GM12874 (cell line): ENCODE data around the gene SIAH2.

Experiments used
- TF ChIP-seq, protein P1 (sequence below): IDR thresholded peaks from 2 replicates; pipeline ENCODE4 v1.5.1; 2011; ENCODE audit warnings: low read depth, mild to moderate bottlenecking, control low read depth, low read length, moderate library complexity; ENCODE audit not compliant: insufficient read depth

The SIAH2 gene, protein sequence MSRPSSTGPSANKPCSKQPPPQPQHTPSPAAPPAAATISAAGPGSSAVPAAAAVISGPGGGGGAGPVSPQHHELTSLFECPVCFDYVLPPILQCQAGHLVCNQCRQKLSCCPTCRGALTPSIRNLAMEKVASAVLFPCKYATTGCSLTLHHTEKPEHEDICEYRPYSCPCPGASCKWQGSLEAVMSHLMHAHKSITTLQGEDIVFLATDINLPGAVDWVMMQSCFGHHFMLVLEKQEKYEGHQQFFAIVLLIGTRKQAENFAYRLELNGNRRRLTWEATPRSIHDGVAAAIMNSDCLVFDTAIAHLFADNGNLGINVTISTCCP

DNA sequence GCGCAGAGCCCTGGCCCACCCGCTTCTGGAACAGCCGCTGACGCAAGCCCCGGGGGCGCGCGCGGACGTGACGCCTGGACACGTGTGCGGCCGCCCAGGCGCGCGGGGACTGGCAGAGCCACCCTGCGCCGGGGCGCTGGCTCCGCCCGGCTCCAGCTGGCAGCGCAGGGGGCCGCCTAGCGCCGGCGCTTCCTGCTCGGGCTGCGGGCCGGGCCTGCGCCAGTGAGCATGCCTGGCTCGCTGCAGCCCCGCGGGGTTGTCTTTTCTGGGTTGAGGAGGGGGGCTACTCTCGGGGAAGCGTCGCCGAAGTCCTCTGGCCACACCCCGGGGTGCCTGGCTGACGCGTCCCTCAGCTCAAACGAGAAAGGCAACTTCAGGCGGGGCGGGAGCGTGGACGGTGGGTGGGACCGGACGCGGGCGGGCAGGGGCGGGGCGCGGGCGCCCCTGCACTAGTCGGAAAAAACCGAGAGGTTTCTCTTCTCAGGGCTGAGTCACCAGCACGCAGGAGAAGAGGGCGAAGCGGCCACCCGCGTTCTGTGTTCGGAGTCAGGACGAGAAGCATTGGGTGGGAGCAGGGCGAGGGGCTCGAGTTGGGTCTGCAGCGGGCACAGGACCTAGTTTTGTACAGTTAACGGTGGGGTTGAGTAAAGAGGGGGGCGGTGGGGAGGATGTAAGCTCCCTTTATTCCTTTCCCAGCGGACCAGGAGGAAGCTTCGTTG lies at the start of gene SIAH2:
Gene SIAH2, minus strand, starts transcription at position 48 of the 719 bp plus-strand sequence. CDS start 320 bp downstream, outside the sequence.
- TF ChIP-seq, protein P1, sequence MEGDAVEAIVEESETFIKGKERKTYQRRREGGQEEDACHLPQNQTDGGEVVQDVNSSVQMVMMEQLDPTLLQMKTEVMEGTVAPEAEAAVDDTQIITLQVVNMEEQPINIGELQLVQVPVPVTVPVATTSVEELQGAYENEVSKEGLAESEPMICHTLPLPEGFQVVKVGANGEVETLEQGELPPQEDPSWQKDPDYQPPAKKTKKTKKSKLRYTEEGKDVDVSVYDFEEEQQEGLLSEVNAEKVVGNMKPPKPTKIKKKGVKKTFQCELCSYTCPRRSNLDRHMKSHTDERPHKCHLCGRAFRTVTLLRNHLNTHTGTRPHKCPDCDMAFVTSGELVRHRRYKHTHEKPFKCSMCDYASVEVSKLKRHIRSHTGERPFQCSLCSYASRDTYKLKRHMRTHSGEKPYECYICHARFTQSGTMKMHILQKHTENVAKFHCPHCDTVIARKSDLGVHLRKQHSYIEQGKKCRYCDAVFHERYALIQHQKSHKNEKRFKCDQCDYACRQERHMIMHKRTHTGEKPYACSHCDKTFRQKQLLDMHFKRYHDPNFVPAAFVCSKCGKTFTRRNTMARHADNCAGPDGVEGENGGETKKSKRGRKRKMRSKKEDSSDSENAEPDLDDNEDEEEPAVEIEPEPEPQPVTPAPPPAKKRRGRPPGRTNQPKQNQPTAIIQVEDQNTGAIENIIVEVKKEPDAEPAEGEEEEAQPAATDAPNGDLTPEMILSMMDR: no peak

DNA sequence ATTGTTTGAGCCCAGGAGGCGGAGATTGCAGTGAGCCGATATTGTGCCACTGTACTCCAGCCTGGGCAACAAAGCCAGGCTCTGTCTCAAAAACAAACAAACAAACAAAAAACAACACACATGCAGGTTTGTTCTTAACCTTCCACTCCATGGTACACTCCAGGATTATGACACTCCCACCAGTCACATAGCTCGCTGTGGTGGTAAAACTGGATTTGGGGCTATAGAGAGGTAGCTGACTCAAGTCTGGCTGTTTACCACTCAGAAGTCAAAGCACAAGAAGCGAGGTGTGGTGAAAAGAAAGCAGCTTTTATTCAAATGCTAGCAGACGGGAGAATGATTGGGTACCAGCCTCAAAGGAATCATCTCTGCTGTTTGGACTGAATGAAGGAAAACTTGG lies 49.0 kb upstream of the SIAH2 start:
- TF ChIP-seq, protein P1: no peak

DNA sequence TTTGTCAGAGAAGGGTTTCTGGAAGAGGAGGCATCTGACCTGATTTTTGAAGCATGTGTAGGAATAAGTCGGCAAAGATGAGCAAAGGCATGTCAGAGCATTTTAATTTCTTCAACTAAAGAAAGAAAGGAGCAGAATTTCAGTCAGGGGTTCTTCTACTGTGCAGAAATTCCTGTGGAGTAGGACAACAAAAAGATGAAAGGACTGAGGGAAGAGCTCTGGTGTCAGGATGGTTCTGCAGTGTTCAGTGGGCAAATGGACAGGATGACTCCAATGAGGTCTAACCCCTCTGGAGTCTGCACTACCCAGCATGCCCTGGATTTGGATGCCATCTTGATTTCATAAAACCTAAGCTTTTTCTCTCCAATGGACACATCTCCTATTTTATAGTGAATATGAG lies 47.7 kb upstream of the SIAH2 start:
- TF ChIP-seq, protein P1: no peak

DNA sequence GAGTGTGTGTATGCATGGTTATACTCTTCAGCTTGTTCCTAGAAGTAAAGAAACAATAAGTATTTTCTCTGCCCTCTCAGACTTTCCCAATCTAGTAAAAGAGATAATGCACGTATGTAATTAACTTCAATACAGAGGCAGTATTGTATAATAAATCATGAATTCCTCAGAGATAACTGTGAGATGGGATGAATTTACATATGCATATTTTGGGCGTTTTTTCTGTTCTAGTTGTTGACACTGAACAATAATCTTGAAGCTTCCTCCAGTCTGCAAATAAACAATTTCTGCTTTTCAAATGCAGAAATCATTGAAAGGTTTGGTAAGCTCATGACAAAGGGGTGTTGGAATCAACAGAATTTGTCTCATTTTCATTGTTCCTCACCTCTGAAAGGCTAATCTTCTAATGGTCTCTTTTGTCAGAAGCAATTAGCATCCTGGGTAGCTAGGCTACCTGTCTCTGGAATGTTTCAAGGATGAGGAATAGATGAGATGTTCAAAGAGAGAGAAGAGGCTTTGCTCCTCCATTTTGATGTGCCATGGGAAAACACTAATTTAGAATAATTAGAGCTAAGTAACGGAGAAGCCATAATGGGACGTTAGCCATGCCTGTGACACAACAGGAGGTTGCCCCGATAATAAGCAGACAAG lies 43.3 kb upstream of the SIAH2 start:
- TF ChIP-seq, protein P1: no peak

DNA sequence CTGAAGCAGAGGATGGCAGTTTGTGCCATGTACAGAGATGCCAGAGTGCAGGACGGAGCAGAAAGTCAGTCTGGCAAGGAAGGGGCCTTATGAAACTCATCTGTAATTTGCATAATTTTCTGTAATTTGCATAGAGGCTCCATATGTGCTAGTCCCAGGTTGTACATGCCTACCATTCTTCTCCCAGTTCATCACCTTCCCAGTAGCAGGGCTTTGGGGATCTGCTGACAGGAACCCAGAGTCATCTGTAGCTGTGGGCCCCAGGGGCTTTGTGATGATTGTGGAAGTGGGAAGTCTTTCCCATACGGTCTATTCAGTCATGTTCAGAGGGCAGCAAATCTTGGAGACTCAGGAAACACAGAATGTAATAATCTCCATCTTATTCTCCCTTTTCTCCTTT lies 42.4 kb upstream of the SIAH2 start:
- TF ChIP-seq, protein P1: no peak

DNA sequence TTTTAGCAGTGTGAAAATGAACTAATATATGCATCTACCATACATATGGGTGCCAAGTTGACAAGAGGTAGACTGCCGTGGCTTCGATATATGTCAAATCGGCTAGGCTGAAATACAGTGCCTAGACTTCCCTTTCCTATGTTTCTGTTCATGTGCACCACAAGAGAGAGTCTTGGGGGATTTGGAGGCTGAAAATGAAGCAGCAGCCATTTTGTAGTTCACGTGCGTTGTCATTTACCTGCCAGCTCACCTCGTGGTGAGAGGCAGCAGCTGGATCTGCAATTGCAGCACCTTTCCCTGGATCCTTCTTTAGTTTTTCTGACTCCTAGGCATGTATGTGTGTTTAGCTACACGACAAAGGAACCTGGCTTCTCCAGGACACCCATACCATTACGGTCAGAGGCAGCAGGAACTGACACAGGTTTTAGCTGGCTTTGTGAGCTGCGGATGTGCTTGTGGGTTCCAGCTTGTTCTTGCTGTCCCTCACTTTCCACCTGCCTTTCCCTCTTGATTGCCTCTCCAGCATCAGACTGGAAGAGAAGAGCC lies 40.5 kb upstream of the SIAH2 start:
- TF ChIP-seq, protein P1: no peak

DNA sequence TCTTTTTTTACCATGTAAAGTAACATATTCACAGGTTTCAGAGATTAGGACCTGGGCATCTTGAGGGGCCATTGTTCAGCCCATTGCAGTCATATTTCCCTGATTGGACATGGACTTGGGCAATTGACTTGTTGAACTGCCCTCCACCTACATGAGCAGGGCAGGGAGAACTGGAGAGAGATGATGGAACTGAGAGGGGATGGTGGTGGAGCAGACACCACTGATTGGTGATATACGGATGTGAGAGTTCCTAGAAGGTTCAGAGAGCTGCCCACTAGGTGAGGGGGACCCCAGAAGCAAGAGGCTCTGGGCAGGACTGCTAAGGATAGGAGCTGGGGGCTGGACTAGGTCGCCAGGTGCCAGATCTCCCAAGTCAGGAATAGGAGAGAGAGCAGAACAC lies 37.8 kb upstream of the SIAH2 start:
- TF ChIP-seq, protein P1: no peak
